C4-2B (cell line): ENCODE results near the gene ATAD3B.

Experiments
- ZFX ChIP-seq: fragments of 450-650 bp; IDR thresholded peaks from 2 replicates; pipeline ENCODE4 v1.6.1; 2017
- TF ChIP-seq, protein P1 (sequence below): fragments of 450-650 bp; conservative IDR thresholded peaks from 2 replicates; pipeline ENCODE4 v1.5.1; 2017; ENCODE audit warnings: mild to moderate bottlenecking

DNA sequence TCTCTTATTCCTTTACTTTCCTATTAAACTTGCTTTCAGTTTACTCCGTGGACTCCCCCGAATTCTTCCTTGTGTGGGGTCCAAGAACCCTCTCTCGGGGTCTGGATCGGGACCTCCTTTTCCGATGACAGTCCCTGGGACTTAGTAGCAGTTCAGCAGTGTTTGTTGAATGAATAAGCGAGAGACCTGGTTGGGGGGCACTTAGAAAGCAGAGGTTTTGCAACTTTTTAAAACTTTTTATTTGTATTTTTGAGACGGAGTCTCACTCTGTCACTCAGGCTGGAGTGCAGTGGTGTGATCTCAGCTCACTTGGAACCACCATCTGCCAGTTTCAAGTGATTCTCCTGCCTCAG lies 48.3 kb upstream of the ATAD3B start:
- TF ChIP-seq, protein P1, sequence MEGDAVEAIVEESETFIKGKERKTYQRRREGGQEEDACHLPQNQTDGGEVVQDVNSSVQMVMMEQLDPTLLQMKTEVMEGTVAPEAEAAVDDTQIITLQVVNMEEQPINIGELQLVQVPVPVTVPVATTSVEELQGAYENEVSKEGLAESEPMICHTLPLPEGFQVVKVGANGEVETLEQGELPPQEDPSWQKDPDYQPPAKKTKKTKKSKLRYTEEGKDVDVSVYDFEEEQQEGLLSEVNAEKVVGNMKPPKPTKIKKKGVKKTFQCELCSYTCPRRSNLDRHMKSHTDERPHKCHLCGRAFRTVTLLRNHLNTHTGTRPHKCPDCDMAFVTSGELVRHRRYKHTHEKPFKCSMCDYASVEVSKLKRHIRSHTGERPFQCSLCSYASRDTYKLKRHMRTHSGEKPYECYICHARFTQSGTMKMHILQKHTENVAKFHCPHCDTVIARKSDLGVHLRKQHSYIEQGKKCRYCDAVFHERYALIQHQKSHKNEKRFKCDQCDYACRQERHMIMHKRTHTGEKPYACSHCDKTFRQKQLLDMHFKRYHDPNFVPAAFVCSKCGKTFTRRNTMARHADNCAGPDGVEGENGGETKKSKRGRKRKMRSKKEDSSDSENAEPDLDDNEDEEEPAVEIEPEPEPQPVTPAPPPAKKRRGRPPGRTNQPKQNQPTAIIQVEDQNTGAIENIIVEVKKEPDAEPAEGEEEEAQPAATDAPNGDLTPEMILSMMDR, result no peak
- no peak for TF ChIP-seq ZFX
